Activated T-helper 9 cell treated with anti-CD3 and anti-CD28 coated beads, Interleukin-2, amount 50 U/mL, for 16 hours (primary cell): Measurements from ENCODE around the gene ENTR1.

Experiments used
- DNase-seq: peaks from one replicate; pipeline ENCODE4 v3.0.0-alpha.2; 2020; ENCODE audit warnings: low read depth

ENTR1 gene

DNA sequence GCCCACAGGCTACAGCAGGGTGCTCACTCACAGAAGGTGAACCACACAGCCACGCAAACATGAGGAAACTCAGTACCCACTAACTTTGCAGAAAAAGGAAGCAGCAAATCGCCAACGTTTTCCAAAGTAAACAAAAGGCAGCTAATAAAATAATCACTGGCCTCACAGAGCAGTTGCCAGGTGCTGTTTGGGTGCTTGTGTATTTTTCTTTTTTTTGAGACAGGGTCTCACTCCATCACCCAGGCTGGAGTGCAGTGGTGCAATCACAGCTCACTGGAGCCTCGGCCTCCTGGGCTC, 14.2 kb downstream of the ENTR1 start:
- DNase-seq = no peak

DNA sequence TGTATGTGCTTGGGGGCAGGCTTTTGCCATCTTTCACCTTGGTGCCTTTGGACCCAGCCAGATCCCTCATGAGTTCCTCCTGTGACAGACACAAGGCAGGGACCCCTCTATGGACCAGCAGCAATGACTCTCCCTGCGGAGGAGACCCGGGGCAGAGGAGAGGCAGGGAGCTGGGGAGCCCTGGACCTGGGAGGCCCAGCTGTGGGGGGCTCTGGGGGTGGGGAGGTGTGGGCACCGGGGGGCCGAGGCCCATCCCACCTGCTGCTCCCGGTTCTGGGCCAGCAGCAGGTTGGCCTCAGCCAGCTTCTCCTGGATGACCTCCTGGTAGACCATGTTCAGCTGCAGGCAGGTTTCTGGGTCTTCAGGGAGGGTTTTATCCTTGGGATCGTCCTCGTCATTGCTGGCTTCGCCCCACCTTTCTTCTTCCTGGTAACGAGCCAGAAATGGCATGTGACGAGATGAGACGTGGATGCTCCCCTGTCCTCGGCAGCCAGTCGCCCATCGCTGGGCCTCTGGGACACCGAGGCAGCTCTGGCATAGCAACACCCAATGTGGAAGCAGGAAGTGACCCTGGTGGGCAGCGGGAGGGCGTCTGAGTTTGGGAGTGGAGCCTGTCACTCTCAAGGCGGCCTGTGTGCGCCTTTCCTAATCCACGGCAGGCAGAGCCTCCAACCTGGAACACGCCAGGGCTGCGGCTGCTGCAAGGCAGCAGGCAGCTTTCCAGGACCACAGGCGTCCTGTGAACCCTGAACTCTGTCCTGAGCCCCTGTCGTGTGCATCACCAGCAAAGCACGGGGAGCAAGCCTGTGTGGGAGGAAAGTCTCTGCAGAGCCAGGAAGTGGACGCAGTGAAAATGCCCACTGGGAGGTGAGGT, 14.8 kb downstream of the ENTR1 start:
- DNase-seq = no peak

DNA sequence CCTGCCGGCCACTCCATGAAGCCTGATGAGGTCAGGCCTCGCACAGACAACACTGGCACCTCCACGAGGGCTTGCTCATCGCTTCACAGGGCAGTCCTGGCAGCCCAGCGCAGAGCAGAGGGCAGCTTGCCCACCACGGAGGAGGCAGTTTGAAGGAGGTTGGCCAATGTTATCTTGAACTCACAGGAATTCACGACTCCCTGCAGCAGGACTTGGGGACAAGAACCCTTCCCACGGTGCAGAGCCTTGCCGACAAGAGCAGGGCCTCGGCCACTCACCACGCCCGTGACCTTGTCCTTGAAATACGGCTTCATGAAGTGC, 15.4 kb downstream of the ENTR1 start:
- no peak for DNase-seq

DNA sequence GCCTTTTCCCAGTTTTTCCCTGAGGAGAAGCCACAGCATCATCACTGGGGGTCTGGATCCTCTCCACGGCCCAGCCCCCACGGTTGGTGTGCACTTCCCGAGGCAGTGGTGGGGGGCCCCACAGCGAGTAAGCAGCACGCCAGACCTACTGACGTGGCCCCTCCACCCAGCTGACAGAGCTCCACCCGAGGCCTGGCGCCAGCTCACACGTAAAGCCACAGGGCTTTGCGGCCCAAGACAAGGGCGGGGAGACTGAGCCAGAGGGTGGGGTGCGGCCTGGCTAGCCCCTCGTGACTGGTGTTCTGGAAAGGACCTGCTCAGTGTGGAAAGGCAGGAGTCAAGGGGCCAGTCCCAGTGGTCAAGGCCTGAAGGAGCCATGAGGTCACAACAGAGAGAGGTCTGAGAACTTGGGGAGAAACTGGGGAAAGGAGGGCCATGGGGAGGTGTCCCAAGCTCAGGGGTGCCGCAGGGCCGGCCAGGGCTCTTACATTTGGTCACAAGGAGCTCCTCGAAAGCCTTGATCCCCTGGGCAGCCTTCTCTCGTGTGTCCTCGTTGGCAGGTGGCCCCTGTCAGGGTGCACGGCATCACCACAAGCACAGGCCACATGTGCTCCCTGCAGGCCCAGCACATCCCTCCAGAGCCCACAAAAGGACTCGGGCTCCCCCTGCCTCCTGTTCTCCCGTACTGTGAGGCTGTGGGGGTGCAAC, 15.9 kb downstream of the ENTR1 start:
- DNase-seq = no peak

DNA sequence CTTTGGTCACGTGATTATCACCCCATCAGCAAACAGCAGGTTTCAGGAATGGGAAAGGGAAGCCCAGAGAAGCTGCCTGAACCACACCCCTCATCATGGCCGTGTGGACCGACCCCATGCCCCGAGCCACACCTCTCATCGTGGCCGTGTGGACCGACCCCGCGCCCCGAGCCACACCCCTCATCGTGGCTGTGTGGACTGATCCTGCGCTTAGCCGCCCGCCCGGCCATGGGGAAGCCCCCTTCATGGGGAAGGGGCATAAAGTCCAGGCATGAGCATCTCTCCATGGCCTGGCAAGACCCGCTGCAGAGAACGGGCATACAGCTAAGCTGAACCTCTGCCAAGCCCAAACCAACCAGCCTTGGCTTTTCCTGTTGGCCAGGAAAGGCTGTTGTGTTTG, 16.9 kb downstream of the ENTR1 start:
- DNase-seq = no peak

DNA sequence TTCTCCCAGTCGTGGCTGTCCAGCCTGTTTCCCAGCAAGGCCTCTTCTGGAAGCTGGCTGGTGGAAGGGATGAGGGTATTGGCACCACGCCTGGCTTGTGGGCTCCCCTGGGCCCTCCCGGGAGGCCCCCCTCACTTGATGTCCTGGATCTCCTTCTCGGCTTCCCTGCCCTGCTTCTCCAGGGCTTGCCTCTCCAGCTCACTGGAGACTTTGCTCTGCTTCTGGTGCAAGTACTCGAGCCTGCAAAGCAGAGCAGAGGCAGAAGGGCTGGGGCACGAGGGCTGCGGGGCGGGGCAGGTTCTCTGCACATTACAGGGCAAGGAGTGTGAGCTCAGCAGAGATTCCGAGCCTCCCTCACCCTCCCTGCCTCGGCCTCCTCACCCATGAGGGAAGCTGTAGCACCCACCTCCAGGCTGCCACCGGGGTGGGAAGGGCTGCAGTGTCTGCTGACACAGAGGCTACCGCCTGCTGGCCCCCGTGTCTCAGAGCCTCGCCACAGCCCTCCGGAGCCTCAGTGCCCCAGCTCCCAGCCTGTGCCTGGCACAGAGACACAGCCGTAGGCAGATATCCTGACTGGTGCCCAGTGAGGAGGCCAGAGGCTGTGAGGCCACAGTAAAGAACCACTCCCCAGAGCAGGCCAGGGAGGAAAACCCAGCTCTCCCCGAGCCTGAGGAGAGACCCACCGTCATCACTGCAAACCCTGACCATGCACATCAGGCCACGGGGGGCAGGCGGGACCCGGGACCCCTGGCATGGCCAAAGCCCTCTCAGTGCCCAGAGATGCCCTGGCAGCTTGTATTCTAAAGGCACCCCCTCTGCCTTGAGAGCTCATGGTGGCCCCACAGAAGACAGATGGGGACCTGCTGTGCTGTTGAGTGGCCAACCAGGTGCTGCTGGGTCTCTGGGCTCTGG, 17.6 kb downstream of the ENTR1 start:
- DNase-seq = no peak

DNA sequence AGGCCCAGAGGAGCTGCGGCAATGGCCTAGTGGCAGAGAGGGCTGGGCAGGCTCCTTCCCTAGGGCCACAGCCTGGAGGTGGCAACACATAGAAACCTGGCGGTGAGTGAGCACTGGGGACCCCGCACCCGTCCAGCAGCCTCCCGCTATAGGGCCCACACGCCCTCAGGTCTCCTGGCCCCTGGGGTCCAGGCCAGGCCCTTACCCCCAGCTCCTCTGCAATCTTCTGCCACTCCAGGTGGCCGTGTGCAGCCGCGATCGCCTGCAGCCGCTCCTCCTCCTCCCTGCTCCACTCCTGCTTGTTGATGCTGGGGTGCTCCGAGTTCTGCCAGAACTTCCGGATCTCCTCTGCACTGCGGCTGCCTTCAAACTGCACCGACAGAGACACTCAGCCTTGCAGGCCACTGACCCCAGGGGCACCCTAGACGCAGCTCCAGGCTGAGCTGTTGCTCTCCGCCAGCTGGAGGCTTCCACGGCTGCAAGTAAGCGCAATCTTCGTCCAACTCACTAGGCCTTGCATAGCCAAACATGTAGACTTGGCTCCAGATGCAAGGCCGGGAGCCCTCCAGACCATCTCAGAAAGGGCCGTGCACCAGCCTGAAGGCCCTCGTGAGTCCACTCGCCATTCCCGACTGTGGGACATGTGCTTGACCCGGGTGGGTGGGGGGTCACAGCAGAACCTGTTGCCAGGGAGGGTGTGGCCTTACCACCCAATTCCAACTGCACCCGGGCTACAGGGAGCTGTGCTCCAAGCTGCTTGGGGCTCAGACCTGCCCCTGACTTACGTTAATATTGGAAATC, 18.5 kb downstream of the ENTR1 start:
- no peak for DNase-seq

DNA sequence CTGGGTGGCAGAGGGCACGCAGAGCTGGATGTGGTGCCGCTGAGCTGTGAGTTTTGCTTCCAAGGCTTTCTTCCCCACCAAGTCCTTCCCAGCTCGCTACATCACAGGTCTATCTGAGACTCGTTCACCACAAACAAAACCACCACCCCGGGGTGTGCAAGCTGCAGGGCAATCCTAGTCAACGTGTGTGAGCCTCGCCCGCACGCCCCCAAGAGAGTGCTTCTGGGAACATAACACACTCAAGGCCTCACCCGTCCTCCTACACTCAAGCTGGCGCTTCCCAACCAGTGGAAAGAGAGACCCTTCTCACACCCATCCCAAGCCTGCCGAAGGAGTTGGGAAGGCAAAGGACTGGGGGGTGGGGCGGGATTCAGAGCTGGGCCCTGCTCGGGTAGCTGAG, 21.0 kb downstream of the ENTR1 start:
- DNase-seq = no peak

DNA sequence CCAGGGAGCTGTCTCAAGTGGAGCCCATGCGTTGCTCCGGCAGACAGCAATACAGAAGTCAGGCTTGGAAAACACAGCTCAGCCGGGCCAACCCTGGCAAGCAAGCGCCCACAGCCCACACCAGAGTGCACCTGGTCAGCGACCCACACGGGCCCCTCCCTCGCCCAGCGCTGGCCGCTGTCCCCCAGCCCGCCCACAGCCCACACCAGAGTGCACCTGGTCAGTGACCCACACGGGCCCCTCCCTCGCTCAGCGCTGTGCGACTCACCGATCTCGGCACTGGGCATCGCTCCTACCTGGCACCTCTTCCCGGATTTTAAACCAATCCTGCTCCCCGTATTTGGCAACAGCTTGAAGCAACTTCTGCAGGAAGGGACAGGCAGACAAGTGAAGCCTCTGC, 23.2 kb downstream of the ENTR1 start:
- DNase-seq = no peak

DNA sequence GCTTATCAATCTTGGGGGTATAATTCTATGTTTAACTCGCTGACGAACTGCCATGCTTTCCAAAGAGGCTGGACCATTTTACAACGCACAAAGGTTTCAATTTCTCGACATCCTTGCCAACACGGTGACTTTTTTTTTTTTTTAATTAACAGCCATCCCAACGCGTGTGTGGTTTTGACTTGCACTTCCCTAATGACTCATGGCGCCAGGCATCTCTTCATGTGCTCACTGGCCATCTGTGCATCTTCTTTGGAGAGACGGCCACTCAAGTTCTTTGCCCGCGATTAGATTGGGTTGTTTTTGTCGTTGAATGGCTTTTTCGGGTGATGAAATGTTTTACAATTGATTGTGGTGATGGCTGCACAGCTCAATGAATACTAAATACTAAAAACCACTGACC, 24.4 kb downstream of the ENTR1 start:
- DNase-seq = no peak

DNA sequence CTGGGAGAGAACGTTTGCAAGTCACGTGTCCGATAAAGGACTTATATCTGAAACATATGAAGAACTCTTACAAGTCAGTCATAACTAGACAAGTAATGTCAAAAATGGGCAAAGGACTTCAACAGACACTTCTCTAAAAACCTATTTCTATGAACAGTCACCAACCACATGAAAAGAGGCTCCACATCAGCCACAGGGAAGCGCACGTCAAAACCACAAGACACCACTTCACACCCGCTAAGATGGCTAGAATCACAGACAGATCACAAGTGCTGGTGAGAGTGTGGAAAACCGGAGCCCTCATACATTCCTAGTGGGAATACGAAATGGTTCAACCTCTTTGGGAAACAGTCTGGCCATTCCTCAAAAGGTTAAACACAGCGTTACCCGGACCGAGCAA, 25.4 kb downstream of the ENTR1 start:
- no peak for DNase-seq

DNA sequence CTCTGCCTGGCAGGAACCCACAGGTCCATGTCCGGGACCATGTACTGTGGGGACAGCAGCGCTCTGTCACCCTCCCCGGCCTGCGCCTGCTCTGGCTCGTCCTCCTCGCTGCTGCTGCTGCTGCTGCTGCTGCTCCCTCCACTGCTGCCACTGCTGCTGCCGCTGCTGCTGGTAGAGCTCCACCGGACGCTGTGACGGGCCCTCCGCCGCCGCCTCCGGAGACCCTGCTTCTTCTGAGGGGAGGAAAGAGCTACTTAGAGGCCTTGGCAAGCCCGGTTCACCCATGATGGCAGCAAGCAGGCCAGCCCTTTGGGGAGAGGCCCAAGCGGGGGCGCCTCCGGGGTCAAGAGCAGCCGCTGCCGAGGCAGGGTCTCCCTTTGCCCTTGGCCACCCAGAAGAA, 27.0 kb downstream of the ENTR1 start:
- DNase-seq = no peak

DNA sequence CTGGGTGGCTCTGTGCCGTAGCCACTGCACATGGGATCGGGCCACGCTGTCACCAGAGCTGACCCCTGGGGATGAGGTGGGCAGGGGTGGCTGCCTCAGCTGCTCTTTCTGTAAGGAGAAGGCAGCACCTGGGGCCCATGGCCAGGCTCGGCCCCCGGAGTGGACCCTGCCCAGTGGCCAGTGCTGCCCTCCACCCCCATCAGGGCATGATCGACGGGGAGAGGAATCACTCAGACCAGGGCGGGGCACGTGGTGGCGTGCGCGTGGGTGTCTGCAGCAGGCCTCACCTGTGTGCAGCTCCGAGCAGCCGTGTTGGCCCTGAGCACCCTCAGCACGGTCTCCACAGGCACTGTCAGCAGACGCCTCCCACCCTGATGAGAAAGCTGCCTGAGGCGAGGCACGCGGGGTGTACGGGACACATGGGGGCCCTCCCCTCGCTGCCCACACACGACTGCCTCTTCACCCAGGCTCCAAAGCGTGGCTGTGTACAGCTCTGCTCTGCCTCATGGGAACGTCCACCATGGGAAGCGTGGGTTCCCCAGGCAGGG, 28.4 kb downstream of the ENTR1 start:
- DNase-seq = no peak

DNA sequence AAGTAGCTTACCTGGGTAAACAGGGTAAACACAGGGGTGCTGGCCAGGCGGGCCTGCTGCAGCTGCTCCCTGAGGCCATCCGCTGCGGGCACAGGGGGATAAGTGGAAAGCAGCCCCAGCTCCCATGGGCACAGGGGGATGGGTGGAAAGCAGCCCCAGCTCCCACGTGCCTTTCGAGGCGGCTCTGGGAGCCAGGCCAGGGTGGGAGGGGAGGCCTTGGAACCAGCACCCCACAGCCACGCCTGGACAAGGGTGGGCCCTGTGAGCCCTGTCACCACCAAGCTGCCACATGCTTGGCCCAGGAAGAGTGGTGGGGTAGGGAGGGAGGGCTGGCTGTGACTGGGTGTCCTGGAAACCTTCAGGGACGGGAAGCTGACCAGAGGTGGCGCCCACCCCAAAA, 29.1 kb downstream of the ENTR1 start:
- DNase-seq = no peak

DNA sequence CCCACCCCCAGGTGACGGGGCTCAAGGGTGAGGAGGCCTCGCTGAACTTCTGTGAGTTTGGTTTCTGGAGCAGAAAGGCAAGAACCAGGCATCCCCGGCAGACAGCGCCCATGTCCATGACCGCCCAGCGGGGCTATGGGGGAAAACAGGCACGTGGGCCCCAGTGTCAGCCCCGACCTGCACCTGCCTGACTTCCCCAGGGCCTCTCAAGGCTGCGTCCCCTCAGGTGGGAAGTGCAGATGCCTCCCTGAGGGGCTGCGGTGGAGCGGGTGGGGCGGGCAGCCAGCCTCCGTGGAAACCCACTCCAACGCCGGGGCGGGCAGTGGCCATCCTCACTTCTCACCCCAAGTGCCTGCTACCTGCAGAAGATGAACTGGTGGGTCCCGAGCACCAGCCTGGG, 30.0 kb downstream of the ENTR1 start:
- no peak for DNase-seq

DNA sequence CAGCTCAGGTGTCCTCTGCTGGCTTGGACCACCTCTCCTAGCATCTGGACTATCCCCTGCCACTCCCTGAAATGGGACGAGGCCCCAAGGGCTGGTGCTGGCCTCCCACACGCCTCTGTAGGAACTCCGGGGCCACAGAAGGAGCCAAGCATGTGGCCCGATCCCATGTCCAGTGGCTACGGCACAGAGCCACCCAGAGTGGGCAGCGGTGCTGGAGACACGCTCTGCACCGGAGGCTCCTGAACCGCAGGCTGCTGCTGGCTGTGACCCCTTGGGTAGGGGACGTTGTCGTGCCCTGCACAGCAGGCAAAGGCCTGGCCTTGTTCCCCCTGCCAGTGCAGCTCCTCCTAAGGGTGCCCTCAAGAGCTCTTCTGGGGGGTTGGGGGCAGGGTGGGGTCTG, 30.5 kb downstream of the ENTR1 start:
- no peak for DNase-seq

DNA sequence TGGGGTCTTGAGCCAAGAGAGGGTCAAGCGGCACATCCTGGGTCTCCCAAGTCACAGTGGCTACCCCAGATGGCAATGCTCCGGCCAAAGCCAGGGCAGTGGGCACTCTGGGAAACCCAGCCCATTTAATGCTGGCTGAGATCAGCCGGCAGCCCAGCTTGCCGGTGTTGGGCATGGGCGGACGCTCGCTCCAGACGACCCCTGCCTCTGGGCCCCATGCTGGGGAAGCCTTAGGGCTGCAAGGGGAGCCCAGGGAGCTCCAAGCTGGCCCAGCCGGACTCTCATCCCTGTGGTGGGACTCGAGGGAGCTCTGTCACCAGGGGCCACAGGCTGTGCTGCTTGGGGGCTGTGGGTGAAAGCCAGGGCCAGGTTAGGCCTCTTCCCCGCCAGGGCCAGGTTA, 31.0 kb downstream of the ENTR1 start:
- no peak for DNase-seq

DNA sequence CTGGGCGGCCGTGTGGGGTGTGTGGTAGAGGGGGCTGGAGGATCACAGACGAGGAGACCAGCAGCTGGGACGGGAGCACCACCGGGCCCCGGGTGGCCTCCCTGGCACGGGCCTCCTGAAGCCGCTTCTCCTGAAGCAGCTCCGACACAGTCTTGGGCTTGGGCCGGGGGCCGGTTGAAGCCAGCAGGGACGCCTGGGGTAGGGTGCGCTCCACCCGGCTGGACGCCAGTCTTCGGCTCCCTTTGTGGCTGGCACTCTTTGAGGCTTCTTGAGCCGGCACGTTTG, 31.5 kb downstream of the ENTR1 start:
- DNase-seq = no peak

DNA sequence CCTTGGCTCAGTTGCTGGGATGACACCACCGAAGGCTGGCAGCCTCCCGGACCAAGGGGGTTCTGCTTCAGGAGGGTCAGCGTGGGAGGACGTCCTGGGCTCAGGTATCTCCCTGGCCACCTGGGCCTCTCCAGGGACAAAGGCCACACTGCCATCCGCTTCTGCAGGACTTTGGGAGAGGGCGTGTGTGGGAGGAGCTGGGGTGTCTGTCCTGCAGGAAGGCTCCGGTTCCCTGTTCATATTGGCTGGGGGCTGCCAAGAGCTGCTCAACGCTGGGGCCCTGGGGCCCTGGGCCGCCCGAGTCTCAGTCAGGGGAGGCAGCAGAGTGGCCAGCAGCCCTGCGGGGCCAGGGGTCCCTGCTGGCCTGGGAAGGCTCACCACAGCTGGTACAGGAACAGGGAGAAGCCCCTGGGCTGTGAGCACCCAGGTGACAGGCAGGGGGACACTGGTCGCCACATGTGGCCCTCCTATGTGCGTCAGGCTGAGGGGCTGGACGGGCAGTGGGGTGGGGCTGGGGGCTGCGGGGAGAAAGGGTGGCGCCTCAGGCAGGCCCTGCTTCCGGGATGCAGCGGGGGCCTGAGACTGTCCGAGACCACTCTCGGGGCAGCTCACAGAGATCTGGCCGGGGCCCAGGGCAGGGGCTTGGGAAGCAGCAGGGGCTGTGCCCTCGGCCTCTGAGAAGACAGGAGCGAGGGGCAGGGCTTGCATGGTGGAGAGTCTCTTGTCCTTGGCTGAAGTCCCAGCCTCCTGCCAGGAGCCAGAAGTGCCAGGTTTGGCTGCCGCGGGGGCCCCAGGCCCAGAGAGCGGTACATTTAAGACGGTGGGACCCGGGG, 32.0 kb downstream of the ENTR1 start:
- DNase-seq = no peak

DNA sequence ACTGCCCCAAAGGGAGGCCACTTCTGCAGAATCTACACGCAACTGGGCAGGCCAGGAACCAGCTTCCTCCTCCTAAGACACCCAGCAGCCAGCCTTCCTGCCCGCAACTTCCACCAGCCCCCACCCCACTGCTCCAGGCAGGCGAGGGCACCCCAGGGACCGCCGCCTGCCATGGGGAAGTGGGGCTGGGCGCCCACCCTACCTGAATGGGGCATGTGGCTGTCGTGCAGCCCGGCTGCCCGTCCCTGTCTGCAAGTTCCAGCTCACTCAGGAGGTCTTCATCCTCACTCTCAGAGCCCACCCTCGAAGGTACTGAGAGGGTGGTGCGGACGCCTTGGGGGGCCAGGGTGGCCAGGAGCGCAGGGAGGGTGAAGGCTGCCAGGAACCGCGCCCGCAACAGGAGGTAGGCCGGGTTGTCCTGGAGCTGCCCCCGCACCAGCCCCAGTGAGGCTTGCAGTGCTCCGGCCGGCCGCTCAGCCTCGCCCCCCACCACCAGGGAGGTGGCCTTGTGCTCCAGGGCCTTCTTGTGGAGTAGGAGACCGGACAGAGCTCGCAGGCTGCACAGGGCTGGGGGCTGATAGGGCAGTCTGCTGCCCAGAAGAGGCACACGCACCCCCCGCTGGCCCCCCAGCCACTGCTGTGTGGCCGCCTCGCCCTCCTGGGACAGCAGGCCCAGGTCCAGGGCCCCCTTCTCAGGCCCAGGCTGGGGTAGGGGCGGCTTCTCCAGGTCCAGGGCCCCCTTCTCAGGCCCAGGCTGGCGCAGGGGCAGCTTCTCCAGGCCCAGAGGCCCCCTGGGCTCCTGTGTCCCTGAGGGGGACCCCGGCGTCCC, 32.9 kb downstream of the ENTR1 start:
- no peak for DNase-seq
